Measurements from ENCODE around the gene SPDEF. TPM values are rescaled to one million over a fixed set of nuclear protein-coding genes. Genes with fewer than 3 reads are reported as not detected.

The SPDEF gene
- total RNA-seq, 4 donors from 2014 or later = not detected

DNA sequence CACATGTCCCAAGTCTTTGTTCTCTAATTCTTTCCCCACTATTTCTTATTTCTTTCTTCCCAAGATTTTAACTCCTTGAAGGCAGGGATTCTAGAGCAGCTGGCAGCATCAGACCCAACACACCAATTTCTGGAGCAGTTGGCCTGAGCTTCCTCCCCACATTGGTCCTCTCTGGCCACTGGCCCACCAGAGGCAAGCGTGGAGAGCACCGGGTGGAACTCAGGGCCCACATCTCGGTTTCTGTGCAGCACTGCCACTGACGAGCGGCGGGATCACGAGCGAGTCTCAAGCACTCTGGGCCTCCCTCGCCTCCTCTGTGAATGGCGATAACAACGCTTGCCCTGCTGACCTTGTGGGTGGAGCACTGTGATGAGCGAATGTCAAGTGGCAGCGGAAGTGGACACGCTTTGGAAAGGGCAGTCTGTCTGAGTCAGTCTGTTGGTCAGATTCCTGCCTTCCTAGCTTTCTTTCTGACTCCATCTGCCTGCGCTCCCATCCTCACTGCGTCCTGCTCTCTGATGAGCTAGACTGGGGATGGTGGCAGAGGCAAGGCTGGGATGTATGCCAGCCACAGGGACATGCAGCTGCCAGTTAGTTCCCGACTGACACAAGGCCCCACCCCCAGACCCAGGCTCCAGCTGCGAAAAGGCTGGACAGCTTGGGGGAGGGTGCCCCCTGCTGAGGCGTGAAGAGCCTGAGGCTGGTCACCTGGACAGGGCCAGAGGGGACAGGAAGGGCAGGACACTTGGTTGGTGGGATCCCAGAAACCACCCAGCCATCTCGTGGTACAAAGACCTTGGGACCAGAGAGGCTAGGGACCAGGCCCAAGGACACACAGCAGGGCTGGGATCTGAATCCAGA, 4.5 kb upstream of the SPDEF start:
- H3K4me1 ChIP-seq = no peaks in the 10 kb centered on the region
- H3K27me3 ChIP-seq = no peaks in the 10 kb centered on the region
- no peak overlapping the region for H3K4me3 ChIP-seq
- no peak for DNase-seq (ENCODE audit: low spot score in 2 of 2)
- TF ChIP-seq, protein P1, sequence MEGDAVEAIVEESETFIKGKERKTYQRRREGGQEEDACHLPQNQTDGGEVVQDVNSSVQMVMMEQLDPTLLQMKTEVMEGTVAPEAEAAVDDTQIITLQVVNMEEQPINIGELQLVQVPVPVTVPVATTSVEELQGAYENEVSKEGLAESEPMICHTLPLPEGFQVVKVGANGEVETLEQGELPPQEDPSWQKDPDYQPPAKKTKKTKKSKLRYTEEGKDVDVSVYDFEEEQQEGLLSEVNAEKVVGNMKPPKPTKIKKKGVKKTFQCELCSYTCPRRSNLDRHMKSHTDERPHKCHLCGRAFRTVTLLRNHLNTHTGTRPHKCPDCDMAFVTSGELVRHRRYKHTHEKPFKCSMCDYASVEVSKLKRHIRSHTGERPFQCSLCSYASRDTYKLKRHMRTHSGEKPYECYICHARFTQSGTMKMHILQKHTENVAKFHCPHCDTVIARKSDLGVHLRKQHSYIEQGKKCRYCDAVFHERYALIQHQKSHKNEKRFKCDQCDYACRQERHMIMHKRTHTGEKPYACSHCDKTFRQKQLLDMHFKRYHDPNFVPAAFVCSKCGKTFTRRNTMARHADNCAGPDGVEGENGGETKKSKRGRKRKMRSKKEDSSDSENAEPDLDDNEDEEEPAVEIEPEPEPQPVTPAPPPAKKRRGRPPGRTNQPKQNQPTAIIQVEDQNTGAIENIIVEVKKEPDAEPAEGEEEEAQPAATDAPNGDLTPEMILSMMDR (IDR thresholded peaks at IDR 0.05) = no peak
- TF ChIP-seq EP300 (IDR thresholded peaks at IDR 0.05) = no peak
- no peak for TF ChIP-seq POLR2A (IDR thresholded peaks at IDR 0.05)
- H3K36me3 ChIP-seq = no peaks in the 10 kb centered on the region
- 34 to 38% methylated on average over 19 to 20 of the region's 20 CpGs for WGBS, 2 donors
- no peak overlapping the region for H3K27ac ChIP-seq
- peaks cover 0 to 11% (median 0%) of the 10 kb centered on the region in 4 donors for H3K9me3 ChIP-seq

DNA sequence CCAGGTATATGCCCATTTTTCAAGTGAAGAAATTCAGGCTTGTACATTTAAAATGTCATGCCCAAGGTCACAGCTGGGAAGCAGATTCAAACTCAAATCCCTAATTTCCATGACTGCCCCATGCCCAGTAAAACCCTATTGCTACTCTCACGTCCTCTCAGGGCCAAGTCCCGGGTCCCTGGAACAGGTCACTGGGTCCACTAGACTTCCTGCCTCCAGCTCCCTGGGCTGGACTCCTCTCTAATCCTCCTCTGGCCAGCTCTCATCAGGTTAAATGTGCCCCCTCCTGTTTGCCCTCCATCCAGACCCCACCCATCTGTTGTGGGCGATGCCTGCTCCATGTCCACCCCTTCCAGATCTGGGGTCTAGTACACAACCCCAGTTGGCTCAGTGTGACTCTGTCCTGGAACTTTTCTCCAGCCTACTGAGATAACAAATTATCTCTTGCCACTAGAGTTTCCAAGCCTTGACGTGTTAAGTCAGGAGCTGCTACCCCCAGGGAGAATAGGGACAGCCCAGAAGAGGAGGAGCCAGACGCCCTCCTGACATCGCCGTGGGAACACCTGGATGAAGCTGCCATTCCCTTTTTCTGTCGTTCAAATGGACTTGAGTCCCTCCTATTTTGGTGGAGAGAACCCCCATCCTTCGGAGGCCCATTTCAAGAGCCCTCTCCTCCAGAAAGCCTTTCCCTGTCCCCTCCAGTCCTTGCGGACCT, 3.7 kb upstream of the SPDEF start:
- no peaks in the 10 kb centered on the region for H3K27me3 ChIP-seq
- peaks cover 0 to 11% (median 0%) of the 10 kb centered on the region in 4 donors for H3K9me3 ChIP-seq
- H3K36me3 ChIP-seq = no peaks in the 10 kb centered on the region
- no peak overlapping the region for H3K4me3 ChIP-seq
- no peak for DNase-seq (ENCODE audit: low spot score in 2 of 2)
- H3K4me1 ChIP-seq = no peaks in the 10 kb centered on the region
- TF ChIP-seq POLR2A (IDR thresholded peaks at IDR 0.05) = no peak
- TF ChIP-seq, protein P1 (IDR thresholded peaks at IDR 0.05) = no peak
- TF ChIP-seq EP300 (IDR thresholded peaks at IDR 0.05) = no peak
- 65 to 71% methylated on average over 10 of the region's 10 CpGs for WGBS, 2 donors
- H3K27ac ChIP-seq = no peak overlapping the region

DNA sequence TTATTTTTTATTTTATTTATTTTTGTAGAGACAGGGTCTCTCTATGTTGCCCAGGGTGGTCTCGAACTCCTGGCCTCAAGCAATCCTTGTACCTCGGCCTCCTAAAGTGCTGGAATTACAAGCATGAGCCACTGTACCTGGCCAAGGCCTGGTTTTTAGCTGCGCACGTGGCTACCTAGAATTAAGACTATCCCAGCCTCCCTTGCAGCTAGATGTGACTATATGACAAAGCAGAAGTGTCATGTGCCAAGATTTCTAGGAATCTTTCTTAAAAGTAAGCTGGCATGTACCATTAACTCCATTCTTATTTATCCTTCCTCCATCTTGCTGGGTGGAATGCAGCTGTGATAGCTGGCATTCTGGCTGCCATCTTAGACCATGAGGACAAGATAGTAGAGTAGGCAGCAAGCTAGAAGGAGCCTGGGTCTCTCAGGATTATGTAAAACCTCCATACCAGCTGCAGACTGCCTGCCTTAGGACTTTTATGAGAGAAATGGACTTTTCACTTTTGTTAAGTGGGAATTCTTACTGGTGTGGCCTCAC, 2.1 kb upstream of the SPDEF start:
- H3K27me3 ChIP-seq = no peaks in the 10 kb centered on the region
- no peaks in the 10 kb centered on the region for H3K4me1 ChIP-seq
- no peak for DNase-seq (ENCODE audit: low spot score in 2 of 2)
- no peak overlapping the region for H3K27ac ChIP-seq
- WGBS, 2 donors = 91 to 95% methylated on average over 4 of the region's 4 CpGs
- TF ChIP-seq, protein P1 (IDR thresholded peaks at IDR 0.05) = no peak
- TF ChIP-seq EP300 (IDR thresholded peaks at IDR 0.05) = no peak
- no peak for TF ChIP-seq POLR2A (IDR thresholded peaks at IDR 0.05)
- H3K9me3 ChIP-seq = peaks cover 0 to 11% (median 0%) of the 10 kb centered on the region in 4 donors
- H3K4me3 ChIP-seq = no peak overlapping the region
- H3K36me3 ChIP-seq = no peaks in the 10 kb centered on the region

DNA sequence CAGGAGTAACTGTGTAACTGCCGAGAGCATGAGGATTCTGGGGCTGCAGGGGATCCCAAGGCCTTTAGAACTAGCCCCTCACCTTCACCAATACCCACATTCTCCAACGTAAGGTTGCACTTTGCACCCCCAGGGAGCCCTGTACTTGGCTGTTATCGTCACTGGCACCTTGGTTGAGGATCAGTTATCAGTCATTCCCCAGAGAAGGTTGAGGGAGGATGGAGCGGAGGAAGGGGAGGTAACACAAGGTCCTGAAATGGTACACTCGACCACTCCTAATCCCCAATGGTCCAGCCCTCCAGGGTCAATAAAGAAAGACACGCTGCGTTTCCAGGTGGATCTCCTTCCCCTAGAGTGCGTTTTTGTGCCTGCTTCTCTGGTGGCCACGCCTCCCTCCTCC, 1.1 kb upstream of the SPDEF start:
- TF ChIP-seq EP300 (IDR thresholded peaks at IDR 0.05) = no peak
- TF ChIP-seq POLR2A (IDR thresholded peaks at IDR 0.05) = no peak
- TF ChIP-seq, protein P1 (IDR thresholded peaks at IDR 0.05) = no peak

More for the DNA sequence above, 1.1 kb upstream of the SPDEF start:
- H3K36me3 ChIP-seq = no peaks in the 10 kb centered on the region
- peaks cover 0 to 11% (median 0%) of the 10 kb centered on the region in 4 donors for H3K9me3 ChIP-seq
- H3K4me1 ChIP-seq = no peaks in the 10 kb centered on the region
- no peaks in the 10 kb centered on the region for H3K27me3 ChIP-seq
- 71 to 83% methylated on average over 9 of the region's 9 CpGs for WGBS, 2 donors
- no peak overlapping the region for H3K27ac ChIP-seq
- no peak for DNase-seq (ENCODE audit: low spot score in 2 of 2)
- H3K4me3 ChIP-seq = no peak overlapping the region
